Peyer's patch (tissue), 4 donors: ENCODE results near the gene HKDC1. TPM values are rescaled to one million over a fixed set of nuclear protein-coding genes. Genes with fewer than 3 reads are reported as not detected.

Experiments
- DNase-seq, 3 donors: peaks; one replicate each; pipeline ENCODE4 v3.0.0-alpha.2; 2017 to 2019
- H3K27ac ChIP-seq, 4 donors: fragments of 200-600 bp; sonication (generic); one replicate each; pipeline ENCODE4 v1.5.1; 2016 to 2019
- H3K27me3 ChIP-seq, 2 donors: fragments of 200-600 bp; sonication (generic); one replicate each; pipeline ENCODE4 v1.5.1; 2019
- H3K36me3 ChIP-seq, 3 donors: fragments of 200-600 bp; sonication (generic); one replicate each; pipeline ENCODE4 v1.5.1; 2016 to 2019
- H3K4me1 ChIP-seq, 4 donors: fragments of 200-600 bp; sonication (generic); one replicate each; pipeline ENCODE4 v1.5.1; 2016 to 2019
- H3K4me3 ChIP-seq, 4 donors: fragments of 200-600 bp; sonication (generic); 1 replicate in 3 of 4; 2 replicates in 1 of 4; pipeline ENCODE4 v1.5.1; 2016 to 2019; ENCODE audit warnings: mild to moderate bottlenecking in 1 of 4
- H3K9me3 ChIP-seq, 4 donors: fragments of 200-600 bp; sonication (generic); one replicate each; pipeline ENCODE4 v1.5.1; 2016 to 2019; ENCODE audit warnings: mild to moderate bottlenecking in 1 of 4
- CTCF ChIP-seq, 6 experiments: fragments of 450-650 bp in 4 of 6; fragments of 200-600 bp in 2 of 6; sonication (generic) in 1 of 6; IDR thresholded peaks; one replicate each; pipeline ENCODE4 v1.5.1; 2017 to 2019; ENCODE audit warnings: antibody characterized with exemption in 6 of 6, mild to moderate bottlenecking in 3 of 6, moderate library complexity in 1 of 6
- POLR2A ChIP-seq, 2 donors: fragments of 450-650 bp; IDR thresholded peaks; one replicate each; pipeline ENCODE4 v1.5.1; 2017; ENCODE audit warnings: antibody characterized with exemption in 2 of 2, mild to moderate bottlenecking in 2 of 2, moderate library complexity in 2 of 2
- total RNA-seq, 4 donors: library from RNA; depleted of rRNA; stranded (reverse); fragments of >200 nt; gene quantifications; one replicate each; pipeline ENCODE4 v1.1.0, GENCODE V29; 2016

The HKDC1 gene
- total RNA-seq, 4 donors from 2014 or later = 53.6 to 207 (median 184) TPM

DNA sequence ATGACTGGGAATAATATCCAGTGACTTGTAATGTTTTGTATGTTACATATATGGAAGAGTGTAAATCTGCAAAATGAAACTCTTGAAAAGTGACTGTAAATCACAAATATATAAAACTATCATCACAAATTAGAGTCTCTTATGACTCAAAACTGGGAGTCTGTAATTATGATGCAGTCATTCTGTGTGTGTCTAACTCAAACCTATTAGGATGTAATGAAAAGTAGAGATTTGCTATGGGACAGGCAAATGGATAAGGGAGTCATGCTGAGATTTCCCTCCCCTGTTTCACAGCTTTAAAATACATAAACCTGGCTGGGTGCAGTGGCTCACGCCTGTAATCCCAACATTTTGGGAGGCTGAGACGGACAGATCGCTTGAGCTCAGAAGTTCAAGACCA is 8.6 kb upstream of the HKDC1 start:
- no peak overlapping the region for H3K27ac ChIP-seq
- peaks cover 0 to 5% (median 0%) of the 10 kb centered on the region in 4 donors for H3K4me1 ChIP-seq
- no peaks in the 10 kb centered on the region for H3K27me3 ChIP-seq
- H3K36me3 ChIP-seq = peaks cover 0 to 22% (median 0%) of the 10 kb centered on the region in 3 donors
- H3K4me3 ChIP-seq = no peak overlapping the region
- no peaks in the 10 kb centered on the region for H3K9me3 ChIP-seq
- DNase-seq = no peak
- no peak for TF ChIP-seq POLR2A (IDR thresholded peaks at IDR 0.05)
- no peak for TF ChIP-seq CTCF (IDR thresholded peaks at IDR 0.05)

DNA sequence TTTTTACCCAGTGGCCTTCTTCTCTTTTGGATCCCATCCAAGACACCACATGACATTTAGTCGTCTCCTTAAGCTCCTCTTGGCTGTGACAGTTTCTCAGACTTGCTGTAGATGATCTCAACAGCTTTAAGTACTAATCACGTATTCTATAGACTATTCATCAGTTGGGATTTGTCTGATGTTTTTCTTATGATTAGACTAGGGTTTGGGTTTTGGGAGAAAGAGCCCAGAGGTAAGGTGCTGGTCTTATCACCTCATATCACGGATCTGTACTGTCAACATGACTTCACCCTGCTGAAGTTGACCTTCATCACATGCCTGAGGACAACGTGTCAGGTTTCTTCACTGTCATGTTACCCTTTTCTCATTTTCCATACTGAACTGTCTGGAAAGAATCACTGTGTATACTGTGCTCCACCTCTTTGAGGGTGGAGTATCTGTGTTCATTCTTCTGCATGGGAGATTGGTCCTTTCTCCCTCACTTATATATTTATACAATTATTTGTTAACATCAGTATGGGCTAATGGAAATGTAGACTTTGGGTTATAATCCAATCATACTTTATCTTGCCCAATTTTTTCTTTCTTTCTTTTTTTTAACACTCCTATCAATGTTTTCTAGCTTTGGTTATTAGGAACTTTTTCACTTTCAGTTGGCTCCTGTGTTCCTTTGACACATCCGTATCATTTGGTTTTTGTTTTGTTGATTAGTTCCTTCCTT is 6.4 kb upstream of the HKDC1 start:
- TF ChIP-seq POLR2A (IDR thresholded peaks at IDR 0.05) (no peak), CTCF (IDR thresholded peaks at IDR 0.05) (no peak)
- Histone ChIP-seq H3K36me3 (peaks cover 0 to 2% (median 0%) of the 10 kb centered on the region in 3 donors), H3K27ac (no peak overlapping the region), H3K4me1 (peaks cover 0 to 5% (median 0%) of the 10 kb centered on the region in 4 donors), H3K27me3 (no peaks in the 10 kb centered on the region), H3K9me3 (no peaks in the 10 kb centered on the region), H3K4me3 (no peak overlapping the region)
- DNase-seq = no peak

GRCh38 chr10:69214666-69215131 is 5.4 kb upstream of the HKDC1 start:
- Histone ChIP-seq H3K4me1 (peaks cover 0 to 3% (median 0%) of the 10 kb centered on the region in 4 donors), H3K27ac (no peak overlapping the region), H3K27me3 (no peaks in the 10 kb centered on the region), H3K36me3 (no peaks in the 10 kb centered on the region), H3K4me3 (no peak overlapping the region), H3K9me3 (no peaks in the 10 kb centered on the region)
- TF ChIP-seq CTCF (IDR thresholded peaks at IDR 0.05) (no peak), POLR2A (IDR thresholded peaks at IDR 0.05) (no peak)
- no peak for DNase-seq

GRCh38 chr10:69215405-69216171 is 4.5 kb upstream of the HKDC1 start:
- Histone ChIP-seq H3K4me1 (no peaks in the 10 kb centered on the region), H3K9me3 (no peaks in the 10 kb centered on the region), H3K4me3 (no peak overlapping the region), H3K27ac (no peak overlapping the region), H3K36me3 (no peaks in the 10 kb centered on the region), H3K27me3 (no peaks in the 10 kb centered on the region)
- DNase-seq = no peak
- TF ChIP-seq CTCF (IDR thresholded peaks at IDR 0.05) = no peak
- TF ChIP-seq POLR2A (IDR thresholded peaks at IDR 0.05) = no peak

GRCh38 chr10:69216577-69217118 is 3.5 kb upstream of the HKDC1 start:
- TF ChIP-seq POLR2A (IDR thresholded peaks at IDR 0.05) (no peak), CTCF (IDR thresholded peaks at IDR 0.05) (no peak)
- Histone ChIP-seq H3K36me3 (no peaks in the 10 kb centered on the region), H3K27ac (peak overlapping the region in 3 of 4 donors; percentile 10 to 59 (median 16)), H3K27me3 (no peaks in the 10 kb centered on the region), H3K4me3 (no peak overlapping the region), H3K4me1 (no peaks in the 10 kb centered on the region), H3K9me3 (no peaks in the 10 kb centered on the region)
- no peak for DNase-seq
